NCI-H446 treated with DMSO at 0.1 percent for 48 hours (cell line): ENCODE results near the gene ZNF264.
"Not testable (repeated sequence)": the region's sequence is repeated elsewhere in the genome, so short reads cannot be mapped to it uniquely, and the experiment has no call there.

Experiments used
- DNase-seq: peaks from one replicate; lab custom pipeline; 2025; lab: John Stamatoyannopoulos, UW

The ZNF264 gene

DNA sequence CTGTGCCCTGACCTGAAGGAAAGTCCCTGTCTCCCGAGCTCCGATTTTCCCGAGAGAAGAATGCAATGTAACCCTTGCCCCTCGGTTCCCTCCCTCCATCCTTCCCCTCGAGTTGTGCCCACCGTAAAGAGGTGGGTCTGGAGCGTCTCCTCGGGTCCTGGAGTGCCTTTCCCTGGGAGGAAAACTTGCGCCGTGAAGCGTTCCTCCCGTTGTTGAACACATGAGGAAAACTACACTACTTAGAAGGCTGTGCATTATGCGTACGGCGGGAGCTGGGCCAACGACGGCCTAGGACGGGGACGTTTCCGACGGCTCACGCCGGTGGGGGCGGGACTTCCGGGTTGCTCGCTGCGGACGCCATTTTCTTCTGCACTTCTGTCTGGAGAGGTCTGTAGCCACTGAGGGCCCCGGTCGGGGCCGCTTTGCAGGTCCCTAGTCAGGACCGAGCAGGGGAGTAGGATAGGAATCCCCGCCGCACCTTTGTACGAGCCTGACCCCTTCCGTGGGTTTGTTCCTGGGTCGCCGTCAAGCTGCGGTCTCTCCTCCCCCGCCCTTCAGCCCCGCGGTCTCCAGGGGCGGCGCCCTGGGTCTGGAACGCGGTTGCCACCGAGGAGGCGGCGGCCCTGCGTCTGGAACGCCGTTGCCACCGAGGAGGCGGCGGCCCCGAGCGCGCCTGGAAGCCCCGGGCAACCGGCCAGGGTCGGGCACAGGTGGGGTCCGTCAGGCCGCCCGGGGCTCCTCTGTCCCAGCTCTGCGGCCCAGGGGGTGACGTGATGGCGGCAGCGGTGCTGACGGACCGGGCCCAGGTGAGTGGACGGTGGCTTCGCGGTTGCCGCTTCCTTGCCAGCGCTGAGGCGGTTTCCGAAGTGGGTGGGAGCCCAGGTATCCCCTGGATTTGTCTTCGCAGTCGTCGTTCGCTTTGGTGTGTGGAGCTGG lies at the start of gene ZNF264:
TSS of gene ZNF264 (plus strand) at position 360 of the 936 bp plus-strand sequence. CDS start at position 774, 414 bp downstream.
- DNase-seq: peak; percentile 59

DNA sequence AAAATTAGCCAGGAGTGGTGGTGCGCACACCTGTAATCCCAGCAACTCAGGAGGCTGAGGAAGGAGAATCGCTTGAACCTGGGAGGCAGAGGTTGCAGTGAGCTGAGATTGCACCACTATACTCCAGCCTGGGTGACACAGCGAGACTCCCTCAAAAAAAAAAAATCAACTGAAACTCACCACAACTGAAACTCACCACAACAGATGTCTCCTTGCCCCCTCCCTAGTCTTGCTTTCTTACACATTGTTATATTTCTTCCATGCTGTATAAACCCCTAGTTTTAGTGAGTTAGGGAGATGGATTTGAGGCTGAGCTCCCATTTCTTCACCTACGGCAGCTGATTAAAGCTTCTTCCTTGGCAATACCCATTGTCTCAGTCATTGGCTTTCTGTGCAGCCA lies 49.6 kb upstream of the ZNF264 start:
- no peak for DNase-seq

GRCh38 chr19:57152921-57153320 lies 38.4 kb upstream of the ZNF264 start:
- DNase-seq: no peak

- no peak for DNase-seq
Measured at GRCh38 chr19:57161985-57162539, 29.2 kb upstream of the ZNF264 start.

GRCh38 chr19:57165846-57166245 lies 25.5 kb upstream of the ZNF264 start:
- no peak for DNase-seq

GRCh38 chr19:57167385-57167784 lies 23.9 kb upstream of the ZNF264 start, which contains the start of gene DUXA:
TSS of gene DUXA (minus strand) at chr19:57167485. CDS start at chr19:57167443, 42 bp downstream.
- no peak for DNase-seq

DNA sequence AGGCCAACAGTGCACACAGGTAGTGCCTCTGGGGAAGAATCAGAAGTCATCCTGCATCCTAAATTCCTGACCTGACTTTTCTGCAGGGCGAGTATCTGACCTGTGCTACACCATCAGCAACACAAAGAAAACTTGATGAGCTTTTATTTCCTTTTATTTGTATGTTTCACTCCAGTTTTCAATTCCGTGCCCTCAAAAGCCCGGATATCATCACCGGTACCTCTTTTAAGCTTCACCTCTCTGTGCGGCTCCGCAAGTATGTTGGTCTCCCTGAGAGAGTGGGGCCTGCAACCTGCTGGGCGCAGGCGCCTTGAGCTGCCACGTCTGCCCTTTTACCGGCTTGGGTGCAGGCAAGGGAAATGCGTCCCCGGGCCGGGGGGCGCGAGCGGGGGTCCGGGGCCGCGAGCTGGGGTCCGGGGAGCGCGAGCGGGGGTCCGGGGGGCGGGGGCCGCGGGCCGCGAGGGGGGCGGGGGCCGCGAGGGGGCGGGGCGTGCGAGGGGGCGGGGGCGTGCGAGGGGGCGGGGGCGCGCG lies 19.7 kb upstream of the ZNF264 start:
- DNase-seq: no peak

GRCh38 chr19:57190301-57190700 lies 999 bp upstream of the ZNF264 start:
- DNase-seq: no peak

GRCh38 chr19:57192077-57192420 lies 749 bp downstream of the ZNF264 start:
- DNase-seq: no peak

- no peak for DNase-seq
Measured at GRCh38 chr19:57192993-57193392, 1.7 kb downstream of the ZNF264 start.

DNA sequence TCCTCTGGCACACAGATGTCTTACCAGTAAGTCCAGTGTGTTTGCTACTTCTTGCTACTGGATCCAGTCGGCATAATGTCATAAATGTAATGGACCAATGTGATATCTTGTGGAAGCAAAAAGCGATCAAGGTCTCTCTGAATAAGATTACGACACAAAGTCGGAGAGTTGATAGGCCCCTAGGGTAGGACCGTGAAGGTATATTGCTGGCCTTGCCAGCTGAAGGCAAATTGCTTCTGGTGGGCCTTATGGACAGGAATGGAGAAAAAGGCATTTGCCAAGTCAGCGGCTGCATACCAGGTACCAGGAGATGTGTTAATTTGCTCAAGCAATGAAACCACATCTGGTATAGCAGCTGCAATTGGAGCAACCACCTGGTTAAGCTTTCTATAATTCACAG lies 6.6 kb downstream of the ZNF264 start:
- not testable (repeated sequence) for DNase-seq

GRCh38 chr19:57202160-57202559 lies 10.9 kb downstream of the ZNF264 start:
- no peak for DNase-seq

GRCh38 chr19:57210381-57210780 lies 19.1 kb downstream of the ZNF264 start:
- no peak for DNase-seq

- DNase-seq: no peak
Measured at GRCh38 chr19:57212109-57212508, 20.8 kb downstream of the ZNF264 start.

- DNase-seq: no peak
Measured at GRCh38 chr19:57227502-57227901, 36.2 kb downstream of the ZNF264 start.

DNA sequence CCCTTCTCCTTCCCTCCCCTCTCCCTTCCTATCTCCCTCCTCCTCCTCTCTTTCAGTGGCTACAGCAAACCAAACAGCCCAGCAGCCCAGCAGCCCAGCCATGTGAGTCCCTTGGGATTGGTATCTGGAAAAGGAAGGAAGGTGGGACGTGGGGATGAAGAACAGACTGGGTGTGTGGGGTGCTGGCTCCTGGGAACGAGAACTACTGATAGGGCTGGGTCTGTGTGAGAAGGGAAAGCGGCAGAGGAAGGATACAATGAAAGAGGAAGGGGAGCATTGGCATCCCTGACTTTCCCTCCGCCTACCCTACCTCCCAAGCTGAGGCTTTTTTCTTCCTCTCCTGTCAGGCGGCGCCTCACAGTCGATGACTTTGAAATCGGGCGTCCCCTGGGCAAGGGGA lies 40.4 kb downstream of the ZNF264 start:
- no peak for DNase-seq

DNA sequence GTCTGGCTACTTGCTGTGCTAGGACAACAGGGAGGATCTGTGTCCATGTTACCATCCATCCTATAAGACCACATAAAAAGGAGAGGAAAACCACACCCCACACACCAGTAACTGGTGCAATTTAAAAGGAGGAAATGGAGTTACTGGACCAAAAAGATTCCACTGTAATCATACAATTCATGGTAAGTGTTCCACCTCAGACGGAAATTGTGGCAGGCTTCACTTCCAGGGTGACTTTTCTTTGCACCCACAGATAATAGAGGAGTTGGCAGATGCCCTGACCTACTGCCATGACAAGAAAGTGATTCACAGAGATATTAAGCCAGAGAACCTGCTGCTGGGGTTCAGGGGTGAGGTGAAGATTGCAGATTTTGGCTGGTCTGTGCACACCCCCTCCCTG lies 41.9 kb downstream of the ZNF264 start:
- DNase-seq: no peak

DNA sequence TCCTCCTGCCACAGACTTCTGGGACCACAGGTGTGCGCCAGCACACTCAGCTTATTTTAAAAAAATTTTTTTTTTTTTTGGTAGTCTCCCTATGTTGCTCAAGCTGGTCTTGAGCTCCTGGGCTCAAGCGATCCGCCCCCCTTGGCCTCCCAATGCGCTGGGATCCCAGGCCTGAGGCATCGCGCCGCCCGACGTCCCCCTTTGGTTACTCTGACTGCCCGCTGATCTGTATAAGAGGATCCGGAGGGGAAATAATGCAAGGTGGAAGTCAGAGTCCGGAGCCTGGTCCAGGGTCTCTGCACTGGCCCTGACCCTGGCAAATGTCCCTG lies 48.6 kb downstream of the ZNF264 start:
- DNase-seq: no peak

GRCh38 chr19:57240311-57241090 lies 49.2 kb downstream of the ZNF264 start, which contains the start of gene ZNF805:
TSS of gene ZNF805 (plus strand) at chr19:57240632. CDS start at chr19:57240892, 260 bp downstream.
- DNase-seq: peak; percentile 58

DNA sequence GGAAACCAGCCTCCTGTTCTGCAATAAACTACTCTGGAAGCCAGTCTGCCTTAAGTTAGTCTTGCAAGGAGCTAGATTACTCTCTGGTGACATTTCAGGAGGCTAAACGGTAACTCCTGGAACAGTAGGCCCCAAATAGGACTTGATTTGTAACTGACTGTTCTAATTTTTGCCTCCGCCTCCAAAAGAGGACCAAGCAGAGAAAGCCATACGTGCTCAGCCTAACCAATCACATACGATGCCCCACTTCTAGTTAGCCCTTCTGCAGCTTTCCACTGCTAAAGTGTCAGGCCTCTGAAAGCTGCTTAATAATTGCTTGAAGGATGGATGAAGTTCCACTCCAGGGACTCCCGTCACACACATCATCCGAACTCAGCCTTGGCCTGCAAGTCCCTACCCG lies 49.9 kb downstream of the ZNF264 start:
- no peak for DNase-seq

DNA sequence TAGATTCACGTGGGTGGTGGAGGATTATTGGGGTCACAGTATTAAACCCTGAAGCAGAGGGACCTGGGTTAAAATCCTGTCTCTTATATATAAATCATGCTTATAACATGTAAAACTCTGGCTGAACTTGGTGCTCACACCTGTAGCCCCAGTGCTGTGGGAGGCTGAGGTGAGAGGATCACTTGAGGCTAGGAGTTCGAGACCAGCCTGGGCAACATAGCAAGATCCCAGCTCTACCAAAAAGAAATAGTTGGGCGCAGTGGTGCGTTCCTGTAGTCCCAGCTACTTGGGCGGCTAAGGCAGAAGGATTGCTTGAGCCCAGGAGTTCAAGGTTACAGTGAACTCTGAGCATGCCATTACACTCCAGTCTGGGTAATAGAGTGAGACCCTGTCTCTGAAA lies 51.5 kb downstream of the ZNF264 start:
- no peak for DNase-seq

DNA sequence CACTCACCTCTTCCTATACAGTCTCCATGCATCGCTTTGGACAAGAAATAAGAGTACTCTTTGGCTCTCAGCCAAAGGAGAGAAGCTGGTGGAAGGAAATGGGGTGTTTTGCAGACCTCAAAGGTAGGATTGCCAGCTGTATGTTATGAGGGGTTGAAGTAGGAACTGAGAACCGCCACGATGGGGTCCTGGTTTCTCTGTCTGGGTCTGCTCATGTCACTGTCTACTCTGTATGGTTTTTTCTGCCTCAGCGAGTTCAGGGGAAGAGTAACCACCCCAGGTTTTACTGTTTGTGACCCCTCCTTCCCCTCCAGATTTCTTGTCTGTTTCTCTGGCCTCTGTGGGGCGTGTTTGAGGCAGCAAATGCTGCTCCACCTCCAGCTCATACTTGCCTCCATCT lies 53.2 kb downstream of the ZNF264 start:
- no peak for DNase-seq
